GM21526 (cell line): ENCODE results near the gene CHST7.

Experiments
- ATAC-seq: cut with Tn5 transposase; IDR thresholded peaks from one replicate; pipeline ENCODE4 v1.9.1; 2021; ENCODE audit warnings: moderate library complexity; ENCODE audit not compliant: unreplicated experiment, low FRiP score

Gene CHST7

GRCh38 chrX:46643636-46644035 is 70.1 kb downstream of the CHST7 start:
- ATAC-seq = no peak

GRCh38 chrX:46645614-46646013 is 72.0 kb downstream of the CHST7 start:
- no peak for ATAC-seq

DNA sequence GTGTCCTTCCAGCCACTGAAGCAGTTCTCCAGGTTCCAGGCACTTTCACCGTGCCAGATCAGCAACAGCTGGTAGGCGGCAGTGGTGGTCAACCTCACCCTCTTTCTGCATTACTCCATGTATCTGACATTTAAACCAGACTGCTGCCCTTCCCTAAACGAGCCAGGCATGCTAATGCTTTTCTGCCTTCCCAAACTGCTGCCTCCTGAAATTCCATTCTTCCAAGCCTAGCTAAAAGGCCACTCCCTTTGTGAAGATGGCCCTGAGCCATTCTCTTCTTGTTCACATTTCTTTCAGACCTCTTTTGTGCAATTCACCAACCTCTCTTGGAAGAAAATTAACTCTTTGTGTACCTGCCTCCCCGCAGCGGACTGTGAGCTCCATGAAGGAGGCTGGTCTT is 73.7 kb downstream of the CHST7 start:
- no peak for ATAC-seq
